H9 (cell line): Measurements from ENCODE around the gene RIMBP2. TPM values are rescaled to one million over a fixed set of nuclear protein-coding genes. Genes with fewer than 3 reads are reported as not detected.

Experiments
- DNase-seq: peaks from one replicate; pipeline ENCODE4 v3.0.0-alpha.2; 2017
- H2AFZ ChIP-seq: one replicate; pipeline ENCODE4 v1.6.1; 2013; ENCODE audit warnings: mild to moderate bottlenecking, low read length, control low read depth, moderate library complexity
- H2AK5ac ChIP-seq: 2 replicates; pipeline ENCODE4 v1.6.1; 2013; ENCODE audit warnings: low read length, control low read depth, mixed read lengths; ENCODE audit not compliant: insufficient read length
- H2BK120ac ChIP-seq: one replicate; pipeline ENCODE4 v1.6.1; 2013; ENCODE audit warnings: low read depth, mild to moderate bottlenecking, low read length, control low read depth, inconsistent platforms; ENCODE audit not compliant: poor library complexity, severe bottlenecking
- H2BK12ac ChIP-seq: 2 replicates; pipeline ENCODE4 v1.6.1; 2013; ENCODE audit warnings: low read length, control low read depth, mixed read lengths, low read depth; ENCODE audit not compliant: insufficient read length
- H2BK15ac ChIP-seq: 2 replicates; pipeline ENCODE4 v1.6.1; 2013; ENCODE audit warnings: low read depth, low read length, control low read depth
- H2BK20ac ChIP-seq: one replicate; pipeline ENCODE4 v1.6.1; 2013; ENCODE audit warnings: low read depth, mild to moderate bottlenecking, low read length, control low read depth, inconsistent platforms; ENCODE audit not compliant: poor library complexity, severe bottlenecking
- H2BK5ac ChIP-seq: 2 replicates; pipeline ENCODE4 v1.6.1; 2013; ENCODE audit warnings: low read length, control low read depth, mixed read lengths; ENCODE audit not compliant: insufficient read length
- H3K14ac ChIP-seq: 2 replicates; pipeline ENCODE4 v1.6.1; 2013; ENCODE audit warnings: low read length, control low read depth; ENCODE audit not compliant: insufficient read depth
- H3K18ac ChIP-seq: 2 replicates; pipeline ENCODE4 v1.6.1; 2013; ENCODE audit warnings: low read depth, mild to moderate bottlenecking, mixed read lengths, low read length, control low read depth; ENCODE audit not compliant: insufficient read length
- H3K23ac ChIP-seq: 2 replicates; pipeline ENCODE4 v1.6.1; 2013; ENCODE audit warnings: low read length, control low read depth, mixed read lengths, low read depth; ENCODE audit not compliant: insufficient read length
- H3K23me2 ChIP-seq: 2 replicates; pipeline ENCODE4 v1.6.1; 2013; ENCODE audit warnings: low read depth, mild to moderate bottlenecking, mixed read lengths, low read length, control low read depth; ENCODE audit not compliant: insufficient read length, poor library complexity, severe bottlenecking
- H3K27ac ChIP-seq: 2 replicates; pipeline ENCODE4 v1.5.1; 2013; ENCODE audit warnings: low read length, control low read depth, mixed read lengths, low read depth; ENCODE audit not compliant: insufficient read length
- H3K27me3 ChIP-seq: 2 replicates; pipeline ENCODE4 v1.6.1; 2013; ENCODE audit warnings: low read length, control low read depth, inconsistent platforms; ENCODE audit not compliant: insufficient read depth
- H3K4ac ChIP-seq: 2 replicates; pipeline ENCODE4 v1.6.1; 2013; ENCODE audit warnings: low read depth, mild to moderate bottlenecking, control low read depth, inconsistent platforms, low read length, moderate library complexity
- H3K4me1 ChIP-seq: 2 replicates; pipeline ENCODE4 v1.6.1; 2013; ENCODE audit warnings: low read length, control low read depth, inconsistent platforms; ENCODE audit not compliant: insufficient read depth
- H3K4me2 ChIP-seq: 2 replicates; pipeline ENCODE4 v1.6.1; 2013; ENCODE audit warnings: low read length, control low read depth, mixed read lengths; ENCODE audit not compliant: insufficient read length, insufficient read depth
- H3K56ac ChIP-seq: 2 replicates; pipeline ENCODE4 v1.6.1; 2013; ENCODE audit warnings: low read depth, mild to moderate bottlenecking, mixed read lengths, low read length, control low read depth; ENCODE audit not compliant: insufficient read length
- H3K79me1 ChIP-seq: 2 replicates; pipeline ENCODE4 v1.6.1; 2013; ENCODE audit warnings: low read depth, mild to moderate bottlenecking, moderate library complexity, low read length, control low read depth, inconsistent platforms; ENCODE audit not compliant: insufficient read depth, poor library complexity, severe bottlenecking
- H3K79me2 ChIP-seq: 2 replicates; pipeline ENCODE4 v1.6.1; 2013; ENCODE audit warnings: low read length, control low read depth, inconsistent platforms; ENCODE audit not compliant: insufficient read depth
- H3K9ac ChIP-seq: 2 replicates; pipeline ENCODE4 v1.6.1; 2013; ENCODE audit warnings: low read length, control low read depth, mixed read lengths; ENCODE audit not compliant: insufficient read length; ENCODE audit errors: extremely low read depth
- H3K9me3 ChIP-seq: one replicate; pipeline ENCODE4 v1.6.1; 2013; ENCODE audit warnings: low read depth, low read length, inconsistent platforms; ENCODE audit not compliant: control insufficient read depth
- H3T11ph ChIP-seq: one replicate; pipeline ENCODE4 v1.6.1; 2013; ENCODE audit warnings: mild to moderate bottlenecking, low read length, control low read depth, inconsistent platforms
- H4K20me1 ChIP-seq: one replicate; pipeline ENCODE4 v1.6.1; 2013; ENCODE audit not compliant: control insufficient read depth, insufficient read length, insufficient read depth
- H4K5ac ChIP-seq: 2 replicates; pipeline ENCODE4 v1.6.1; 2013; ENCODE audit warnings: low read depth, mild to moderate bottlenecking, mixed read lengths, low read length, control low read depth; ENCODE audit not compliant: insufficient read length
- H4K8ac ChIP-seq: replicated peaks from 2 replicates; pipeline ENCODE4 v1.6.1; 2013; ENCODE audit warnings: low read length, control low read depth, mixed read lengths, low read depth; ENCODE audit not compliant: insufficient read length
- H4K91ac ChIP-seq: 2 replicates; pipeline ENCODE4 v1.6.1; 2013; ENCODE audit warnings: low read depth, mild to moderate bottlenecking, moderate library complexity, mixed read lengths, low read length, control low read depth; ENCODE audit not compliant: insufficient read length
- H3K27ac Mint-ChIP-seq, 3 experiments: 2 replicates in 2 of 3; 3 replicates in 1 of 3; pipeline ENCODE4 v1.8.0; 2020 to 2021; ENCODE audit warnings: mixed read lengths in 3 of 3, mild to moderate bottlenecking in 1 of 3, moderate library complexity in 1 of 3
- H3K27me3 Mint-ChIP-seq: 2 replicates; pipeline ENCODE4 v1.8.0; 2021; ENCODE audit warnings: low read depth, mild to moderate bottlenecking, moderate library complexity, mixed read lengths
- H3K36me3 Mint-ChIP-seq, 3 experiments: 2 replicates in 2 of 3; 3 replicates in 1 of 3; pipeline ENCODE4 v1.8.0; 2020 to 2021; ENCODE audit warnings: low read depth in 3 of 3, mixed read lengths in 3 of 3; ENCODE audit not compliant: insufficient read depth in 1 of 3
- H3K4me1 Mint-ChIP-seq, 2 experiments: 2 replicates each; pipeline ENCODE4 v1.8.0; 2020; ENCODE audit warnings: mixed read lengths in 2 of 2
- H3K4me3 Mint-ChIP-seq, 2 experiments: 2 replicates in 1 of 2; 3 replicates in 1 of 2; pipeline ENCODE4 v1.8.0; 2020 to 2021; ENCODE audit warnings: mild to moderate bottlenecking in 2 of 2, mixed read lengths in 2 of 2, moderate library complexity in 1 of 2
- H3K9me3 Mint-ChIP-seq, 2 experiments: 2 replicates in 1 of 2; 3 replicates in 1 of 2; pipeline ENCODE4 v1.8.0; 2020; ENCODE audit warnings: mild to moderate bottlenecking in 2 of 2, mixed read lengths in 2 of 2, moderate library complexity in 1 of 2
- WGBS: extraction: QIAGEN DNeasy Blood & Tissue Kit; methylation state at CpG from one replicate; pipeline ENCODE4 v1.1.7; 2013; ENCODE audit warnings: missing lambda C conversion rate, low lambda C conversion rate, mixed read lengths; ENCODE audit not compliant: insufficient read length; ENCODE audit errors: extremely low coverage; 5-methylcytosine and 5-hydroxymethylcytosine counted together
- total RNA-seq: library from RNA; stranded (reverse); gene quantifications from 2 replicates; pipeline ENCODE4 v1.2.1, GENCODE V29; 2021
- TF ChIP-seq, protein P1 (sequence below): fragments of 200-600 bp; sonication (generic); conservative IDR thresholded peaks from 3 replicates; pipeline ENCODE4 v1.8.0; 2021; ENCODE audit warnings: antibody characterized with exemption, mild to moderate bottlenecking

RIMBP2 gene
- total RNA-seq, 1 experiment from 2014 or later: 0.70 TPM

DNA sequence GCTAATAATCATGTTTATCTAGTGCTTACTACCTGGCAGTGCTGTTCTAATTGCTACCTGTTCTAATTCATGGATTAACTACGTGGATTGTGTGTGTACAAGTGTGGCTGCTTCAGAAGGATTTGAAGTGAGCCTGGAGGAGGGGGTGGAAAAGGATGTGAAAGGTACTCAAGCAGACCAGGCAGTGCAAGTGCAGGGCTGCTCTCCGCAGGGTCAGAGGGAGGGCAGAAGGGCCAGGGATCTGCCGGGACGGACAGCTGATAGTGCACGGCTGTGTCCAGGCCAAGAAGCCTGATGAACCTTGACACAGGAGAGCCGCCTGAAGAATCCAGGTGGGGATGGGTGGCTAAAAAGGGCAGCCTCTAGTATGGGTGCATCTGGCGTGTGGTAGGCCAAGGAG lies 349.9 kb downstream of the RIMBP2 start:
- Histone ChIP-seq H2BK20ac (no peak overlapping the region), H2BK5ac (no peak overlapping the region), H3K79me1 (no peaks in the 10 kb centered on the region), H3K23ac (no peak overlapping the region), H3K27ac (no peak overlapping the region), H4K5ac (no peak overlapping the region), H4K20me1 (no peaks in the 10 kb centered on the region), H3K56ac (no peak overlapping the region), H2BK120ac (no peak overlapping the region), H2BK12ac (no peak overlapping the region), H3K23me2 (no peaks in the 10 kb centered on the region), H3K4me1 (no peaks in the 10 kb centered on the region; the same call in 1 of the 2 replicates), H2AFZ (no peak overlapping the region), H3K14ac (peak overlapping the region; percentile 46; the same call in 1 of the 2 replicates), H3K9me3 (no peaks in the 10 kb centered on the region), H2AK5ac (peak overlapping the region; percentile 21), H3K79me2 (no peaks in the 10 kb centered on the region), H3K27me3 (no peaks in the 10 kb centered on the region), H3K4ac (no peak overlapping the region), H3K9ac (no peak overlapping the region), H3T11ph (no peak overlapping the region), H3K18ac (no peak overlapping the region), H4K8ac (no peak overlapping the region), H3K4me2 (no peak overlapping the region), H2BK15ac (no peak overlapping the region), H4K91ac (no peak overlapping the region)
- no peak overlapping the region for H3K4me3 Mint-ChIP-seq
- H3K9me3 Mint-ChIP-seq: no peaks in the 10 kb centered on the region
- no peaks in the 10 kb centered on the region for H3K36me3 Mint-ChIP-seq
- WGBS: no CpG with 5 or more reads among the region's 7 CpGs
- H3K27me3 Mint-ChIP-seq: peaks cover 38% of the 10 kb centered on the region
- TF ChIP-seq, protein P1, sequence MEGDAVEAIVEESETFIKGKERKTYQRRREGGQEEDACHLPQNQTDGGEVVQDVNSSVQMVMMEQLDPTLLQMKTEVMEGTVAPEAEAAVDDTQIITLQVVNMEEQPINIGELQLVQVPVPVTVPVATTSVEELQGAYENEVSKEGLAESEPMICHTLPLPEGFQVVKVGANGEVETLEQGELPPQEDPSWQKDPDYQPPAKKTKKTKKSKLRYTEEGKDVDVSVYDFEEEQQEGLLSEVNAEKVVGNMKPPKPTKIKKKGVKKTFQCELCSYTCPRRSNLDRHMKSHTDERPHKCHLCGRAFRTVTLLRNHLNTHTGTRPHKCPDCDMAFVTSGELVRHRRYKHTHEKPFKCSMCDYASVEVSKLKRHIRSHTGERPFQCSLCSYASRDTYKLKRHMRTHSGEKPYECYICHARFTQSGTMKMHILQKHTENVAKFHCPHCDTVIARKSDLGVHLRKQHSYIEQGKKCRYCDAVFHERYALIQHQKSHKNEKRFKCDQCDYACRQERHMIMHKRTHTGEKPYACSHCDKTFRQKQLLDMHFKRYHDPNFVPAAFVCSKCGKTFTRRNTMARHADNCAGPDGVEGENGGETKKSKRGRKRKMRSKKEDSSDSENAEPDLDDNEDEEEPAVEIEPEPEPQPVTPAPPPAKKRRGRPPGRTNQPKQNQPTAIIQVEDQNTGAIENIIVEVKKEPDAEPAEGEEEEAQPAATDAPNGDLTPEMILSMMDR: no peak
- peaks cover 6% of the 10 kb centered on the region in 2 experiments; a peak in 3 of 4 replicates for H3K4me1 Mint-ChIP-seq
- DNase-seq: no peak
- H3K27ac Mint-ChIP-seq: no peak overlapping the region
